ENCODE results near the gene ITFG1. TPM values are rescaled to one million over a fixed set of nuclear protein-coding genes. Genes with fewer than 3 reads are reported as not detected.
"Not testable (repeated sequence)": the region's sequence is repeated elsewhere in the genome, so short reads cannot be mapped to it uniquely, and the experiment has no call there.

Gene ITFG1
- total and polyA plus RNA-seq, 2 donors from 2014 or later: 63.7 to 69.7 TPM

GRCh38 chr16:47197536-47198179 is 263.2 kb downstream of the ITFG1 start:
- no peaks in the 10 kb centered on the region for H3K9me3 ChIP-seq (ENCODE audit: control insufficient read depth in 2 of 3, insufficient read depth in 1 of 3, low read length in 3 of 3)
- H3K4me3 ChIP-seq (ENCODE audit: low read length in 3 of 3): no peak overlapping the region
- H3K27me3 ChIP-seq (ENCODE audit: control insufficient read depth, insufficient read depth, low read length): no peaks in the 10 kb centered on the region
- no peak overlapping the region for H3K9ac ChIP-seq (ENCODE audit: low read length in 3 of 3)
- H3K27ac ChIP-seq (ENCODE audit: low read depth in 2 of 2, low read length in 2 of 2): no peak overlapping the region
- intact Hi-C loops (cut with DNase I): no loop called here
- H3K4me1 ChIP-seq (ENCODE audit: control insufficient read depth in 2 of 3, insufficient read depth in 2 of 3, low read depth in 1 of 3, low read length in 3 of 3): no peaks in the 10 kb centered on the region
- no peaks in the 10 kb centered on the region for H3K36me3 ChIP-seq (ENCODE audit: control insufficient read depth in 2 of 3, insufficient read depth in 3 of 3, low read length in 3 of 3)
- no peak for TF ChIP-seq CTCF (IDR thresholded peaks at IDR 0.05; ENCODE audit: borderline replicate concordance, extremely low read depth, insufficient read depth)
- FAIRE-seq (no peak), DNase-seq (no peak)

GRCh38 chr16:47196457-47196856 is 264.4 kb downstream of the ITFG1 start:
- DNase-seq (no peak), FAIRE-seq (no peak)
- H3K9me3 ChIP-seq (ENCODE audit: control insufficient read depth in 2 of 3, insufficient read depth in 1 of 3, low read length in 3 of 3): no peaks in the 10 kb centered on the region
- no peaks in the 10 kb centered on the region for H3K36me3 ChIP-seq (ENCODE audit: control insufficient read depth in 2 of 3, insufficient read depth in 3 of 3, low read length in 3 of 3)
- no peaks in the 10 kb centered on the region for H3K27me3 ChIP-seq (ENCODE audit: control insufficient read depth, insufficient read depth, low read length)
- H3K27ac ChIP-seq (ENCODE audit: low read depth in 2 of 2, low read length in 2 of 2): no peak overlapping the region
- intact Hi-C loops (cut with DNase I): no loop called here
- H3K9ac ChIP-seq (ENCODE audit: low read length in 3 of 3): no peak overlapping the region
- no peaks in the 10 kb centered on the region for H3K4me1 ChIP-seq (ENCODE audit: control insufficient read depth in 2 of 3, insufficient read depth in 2 of 3, low read depth in 1 of 3, low read length in 3 of 3)
- no peak overlapping the region for H3K4me3 ChIP-seq (ENCODE audit: low read length in 3 of 3)
- no peak for TF ChIP-seq CTCF (IDR thresholded peaks at IDR 0.05; ENCODE audit: borderline replicate concordance, extremely low read depth, insufficient read depth)

GRCh38 chr16:47182318-47182717 is 278.5 kb downstream of the ITFG1 start:
- Histone ChIP-seq H3K36me3 (ENCODE audit: control insufficient read depth in 2 of 3, insufficient read depth in 3 of 3, low read length in 3 of 3) (no peaks in the 10 kb centered on the region), H3K9ac (ENCODE audit: low read length in 3 of 3) (no peak overlapping the region), H3K9me3 (ENCODE audit: control insufficient read depth in 2 of 3, insufficient read depth in 1 of 3, low read length in 3 of 3) (no peaks in the 10 kb centered on the region), H3K27ac (ENCODE audit: low read depth in 2 of 2, low read length in 2 of 2) (no peak overlapping the region), H3K4me1 (ENCODE audit: control insufficient read depth in 2 of 3, insufficient read depth in 2 of 3, low read depth in 1 of 3, low read length in 3 of 3) (no peaks in the 10 kb centered on the region), H3K27me3 (ENCODE audit: control insufficient read depth, insufficient read depth, low read length) (no peaks in the 10 kb centered on the region), H3K4me3 (ENCODE audit: low read length in 3 of 3) (no peak overlapping the region)
- DNase-seq (no peak), FAIRE-seq (no peak)
- intact Hi-C loops (cut with DNase I): no loop called here
- TF ChIP-seq CTCF (IDR thresholded peaks at IDR 0.05; ENCODE audit: borderline replicate concordance, extremely low read depth, insufficient read depth): no peak

GRCh38 chr16:47181066-47181465 is 279.8 kb downstream of the ITFG1 start:
- H3K9ac ChIP-seq (ENCODE audit: low read length in 3 of 3); H3K4me1 ChIP-seq (ENCODE audit: control insufficient read depth in 2 of 3, insufficient read depth in 2 of 3, low read depth in 1 of 3, low read length in 3 of 3); H3K36me3 ChIP-seq (ENCODE audit: control insufficient read depth in 2 of 3, insufficient read depth in 3 of 3, low read length in 3 of 3); FAIRE-seq; H3K9me3 ChIP-seq (ENCODE audit: control insufficient read depth in 2 of 3, insufficient read depth in 1 of 3, low read length in 3 of 3); H3K27me3 ChIP-seq (ENCODE audit: control insufficient read depth, insufficient read depth, low read length); H3K27ac ChIP-seq (ENCODE audit: low read depth in 2 of 2, low read length in 2 of 2); H3K4me3 ChIP-seq (ENCODE audit: low read length in 3 of 3); DNase-seq; intact Hi-C loops (cut with DNase I): not testable (repeated sequence)

All from kidney (tissue), 14 donors.